NCI-H345 treated with DMSO at 0.1 percent for 48 hours (cell line): ENCODE measurements around the gene AFF1.
"Not testable (repeated sequence)": the region's sequence is repeated elsewhere in the genome, so short reads cannot be mapped to it uniquely, and the experiment has no call there.

Experiments
- DNase-seq: peaks from one replicate; lab custom pipeline; 2025; ENCODE audit not compliant: unreplicated experiment; lab: John Stamatoyannopoulos, UW

The AFF1 gene

DNA sequence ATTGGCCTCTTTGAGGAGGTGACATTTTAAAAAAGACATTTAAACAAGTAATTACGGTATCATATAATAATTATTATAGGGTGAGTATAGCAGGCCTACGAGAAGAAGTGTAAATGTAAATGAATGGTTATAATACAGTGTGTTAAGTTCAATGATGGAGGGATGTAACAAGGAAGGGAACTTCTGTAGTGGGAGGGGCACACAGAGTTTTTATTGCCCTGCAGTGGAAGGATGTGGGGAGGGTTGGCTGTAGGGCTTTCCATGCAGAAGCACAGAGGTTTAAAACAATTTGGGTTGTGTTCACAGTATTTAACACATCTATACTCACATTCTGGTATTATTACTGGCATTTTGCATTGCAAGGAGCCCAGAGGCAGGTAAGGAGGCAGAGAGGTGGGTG lies 41.1 kb downstream of the AFF1 start:
- no peak for DNase-seq

DNA sequence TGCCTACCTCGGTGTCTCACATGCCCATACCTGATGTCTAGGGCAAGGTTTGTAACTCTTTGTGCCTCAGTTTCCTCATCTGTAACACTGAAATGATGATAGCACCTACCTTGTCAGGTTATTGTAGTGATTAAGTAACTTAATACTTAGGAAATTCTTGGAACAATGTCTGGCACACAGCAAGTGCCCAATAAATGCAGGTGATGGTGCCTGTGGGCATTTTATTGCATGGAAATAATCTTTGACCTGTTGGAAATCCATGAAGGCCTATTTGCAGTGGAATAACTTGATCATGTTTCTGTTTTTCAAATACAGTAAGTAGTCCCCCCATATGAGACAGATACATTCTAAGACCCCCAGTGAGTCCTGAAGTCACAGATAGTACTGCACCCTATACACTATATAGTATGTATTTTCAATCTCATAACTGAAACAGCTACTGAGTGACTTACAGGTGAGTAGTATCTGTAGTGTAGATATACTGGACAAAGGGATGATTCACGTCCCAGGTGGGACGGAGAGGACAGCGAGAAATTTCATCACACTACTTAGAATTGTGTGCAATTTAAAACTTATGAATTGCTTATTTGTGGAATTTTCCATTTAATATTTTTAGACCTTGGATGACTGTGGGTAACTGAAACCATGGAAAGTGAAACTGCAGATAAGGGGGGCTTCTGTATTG lies 42.1 kb downstream of the AFF1 start:
- no peak for DNase-seq

DNA sequence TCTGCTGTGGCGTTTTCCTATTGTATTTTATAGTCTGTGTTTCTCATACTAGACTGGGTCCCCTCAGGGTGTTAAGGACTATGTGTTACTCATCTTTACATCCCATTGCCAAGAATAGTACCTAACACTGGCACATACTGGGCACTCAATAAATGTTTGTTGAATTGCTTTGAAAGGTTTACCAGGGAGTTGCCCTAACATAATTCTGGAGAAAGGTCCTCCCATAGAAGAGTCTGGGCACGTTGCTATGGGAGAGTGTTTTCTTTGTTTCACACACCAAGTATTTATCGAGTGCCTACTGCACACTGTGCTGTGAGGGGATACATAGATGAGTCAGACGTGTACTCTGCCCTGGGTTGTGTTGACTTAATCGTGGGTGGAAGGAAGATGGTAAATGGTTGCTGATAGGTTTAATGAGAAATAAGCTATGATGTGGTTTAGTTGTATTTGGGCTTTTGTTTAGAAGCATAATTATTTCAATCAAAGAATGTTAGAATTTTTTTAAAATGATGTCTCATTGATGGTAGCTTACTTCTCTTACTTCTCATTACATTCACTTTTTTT lies 42.9 kb downstream of the AFF1 start:
- peak; percentile 62 for DNase-seq

DNA sequence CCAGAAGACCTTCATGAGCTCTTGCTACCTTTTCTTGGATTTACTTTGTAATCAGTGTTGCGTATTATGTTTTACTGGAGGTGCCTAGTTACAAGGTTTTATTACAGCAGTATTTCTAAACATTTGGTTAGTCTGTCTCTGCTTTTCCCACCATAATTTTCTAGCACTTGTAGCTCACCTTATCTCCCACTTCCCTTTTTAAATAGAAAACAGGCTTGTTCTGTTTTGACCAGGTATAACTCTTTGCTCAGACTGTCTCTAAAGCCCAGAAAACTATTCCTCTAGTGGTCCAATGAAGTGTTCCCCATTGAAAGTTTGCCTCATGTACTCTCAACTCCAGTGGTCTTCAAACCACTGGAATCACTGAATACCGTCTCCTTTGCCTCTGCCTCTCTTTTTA lies 43.9 kb downstream of the AFF1 start:
- DNase-seq: no peak

DNA sequence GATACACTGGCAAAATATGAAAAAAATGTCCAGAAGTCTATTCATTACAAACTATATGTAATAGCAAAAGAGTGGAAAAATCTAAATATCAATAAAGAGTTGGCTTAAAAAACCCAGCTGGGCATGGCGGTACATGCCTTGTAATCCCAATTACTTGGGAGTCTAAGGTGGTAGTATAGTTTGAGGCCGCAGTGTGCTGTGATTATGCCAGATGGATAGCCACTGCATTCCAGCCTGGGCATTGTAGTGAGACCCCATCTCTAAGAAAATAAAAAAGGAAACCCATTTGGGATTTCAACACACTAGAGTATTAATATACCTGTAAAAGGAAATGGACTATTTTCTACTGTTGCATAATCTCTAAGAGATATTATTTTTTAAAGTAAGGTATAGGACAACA lies 45.4 kb downstream of the AFF1 start:
- DNase-seq: no peak

DNA sequence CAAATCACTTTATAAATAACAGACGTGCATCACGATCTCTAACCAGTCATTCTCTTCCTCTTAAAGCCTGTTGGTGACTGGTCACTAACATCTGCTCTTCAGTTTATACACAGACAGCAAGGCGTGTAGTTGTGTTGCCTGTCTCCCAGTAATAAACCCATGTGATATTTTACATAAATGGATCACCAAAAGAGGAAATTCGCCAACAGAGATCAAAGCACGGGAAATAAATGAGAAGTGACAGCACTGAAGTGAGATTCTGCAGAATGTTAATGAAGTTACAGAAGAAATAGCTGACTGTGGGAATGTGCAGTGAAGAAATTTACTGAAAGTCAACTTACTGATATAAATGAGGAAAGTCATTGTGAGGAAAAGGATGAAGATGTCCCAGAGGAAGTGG lies 47.0 kb downstream of the AFF1 start:
- DNase-seq: no peak

DNA sequence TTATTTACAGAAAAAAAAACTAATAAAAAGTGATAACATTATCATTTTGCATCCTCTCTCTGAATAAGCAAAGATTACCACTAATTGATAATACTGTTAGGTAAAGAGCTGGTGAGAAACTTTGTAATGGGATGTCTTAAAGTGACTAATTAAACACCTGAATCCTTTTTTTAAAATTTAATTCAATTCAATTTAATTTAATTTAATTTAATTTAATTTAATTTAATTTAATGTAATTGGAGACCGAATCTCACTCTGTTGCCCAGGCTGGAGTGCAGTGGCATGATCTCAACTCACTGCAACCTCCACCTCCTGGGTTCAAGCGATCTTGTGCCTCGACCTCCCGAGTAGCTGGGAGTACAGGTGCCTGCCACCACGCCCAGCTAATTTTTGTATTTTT lies 51.0 kb downstream of the AFF1 start:
- not testable (repeated sequence) for DNase-seq

DNA sequence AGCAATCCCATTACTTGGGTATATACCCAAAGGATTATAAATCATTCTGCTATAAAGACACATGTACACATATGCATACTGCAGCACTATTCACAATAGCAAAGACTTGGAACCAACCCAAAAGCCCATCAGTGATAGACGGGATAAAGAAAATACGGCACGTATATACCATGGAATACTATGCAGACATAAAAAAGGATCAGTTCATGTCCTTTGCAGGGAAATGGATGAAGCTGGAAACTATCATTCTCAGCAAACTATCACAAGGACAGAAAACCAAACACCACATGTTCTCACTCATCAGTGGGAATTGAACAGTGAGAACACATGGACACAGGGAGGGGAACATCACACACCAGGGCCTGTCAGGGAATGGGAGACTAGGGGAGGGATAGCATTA lies 54.8 kb downstream of the AFF1 start:
- not testable (repeated sequence) for DNase-seq

DNA sequence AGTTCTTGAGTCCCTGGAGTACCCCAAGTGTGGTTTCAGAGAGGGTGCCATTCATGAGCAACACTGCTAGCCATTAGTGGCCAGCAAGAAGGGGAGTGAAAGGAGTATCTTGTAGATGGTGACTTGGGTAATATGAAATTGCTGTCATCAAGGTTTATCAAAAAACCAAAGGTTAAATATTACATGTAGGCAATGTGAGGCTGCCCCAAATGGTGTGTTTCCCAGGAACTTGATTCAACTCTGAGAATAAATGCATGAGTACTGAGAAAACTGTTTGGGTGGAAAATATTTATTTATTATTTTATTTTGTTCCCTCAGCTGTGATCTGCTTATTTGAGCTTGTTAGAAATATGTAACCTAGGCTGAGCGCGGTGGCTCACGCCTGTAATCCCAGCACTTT lies 55.7 kb downstream of the AFF1 start:
- no peak for DNase-seq

DNA sequence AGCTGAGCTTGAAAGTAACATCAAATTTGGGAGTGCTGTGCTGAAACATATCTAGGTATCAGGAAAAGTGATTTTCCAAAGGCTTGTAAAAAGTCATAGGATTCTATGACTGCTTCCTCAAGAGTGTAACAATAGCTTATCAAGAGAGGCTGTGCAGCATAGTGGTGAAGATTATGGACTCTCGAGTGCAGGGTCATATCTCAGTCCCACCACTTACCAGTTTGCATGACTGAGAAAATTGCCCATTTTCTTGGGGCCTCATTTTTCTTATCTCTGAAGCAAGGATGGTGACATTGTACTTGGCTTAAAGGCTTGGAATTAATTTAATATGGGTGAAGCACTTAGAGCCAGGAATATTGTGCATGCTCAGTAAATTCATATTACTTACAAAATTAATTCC lies 57.2 kb downstream of the AFF1 start:
- DNase-seq: no peak

DNA sequence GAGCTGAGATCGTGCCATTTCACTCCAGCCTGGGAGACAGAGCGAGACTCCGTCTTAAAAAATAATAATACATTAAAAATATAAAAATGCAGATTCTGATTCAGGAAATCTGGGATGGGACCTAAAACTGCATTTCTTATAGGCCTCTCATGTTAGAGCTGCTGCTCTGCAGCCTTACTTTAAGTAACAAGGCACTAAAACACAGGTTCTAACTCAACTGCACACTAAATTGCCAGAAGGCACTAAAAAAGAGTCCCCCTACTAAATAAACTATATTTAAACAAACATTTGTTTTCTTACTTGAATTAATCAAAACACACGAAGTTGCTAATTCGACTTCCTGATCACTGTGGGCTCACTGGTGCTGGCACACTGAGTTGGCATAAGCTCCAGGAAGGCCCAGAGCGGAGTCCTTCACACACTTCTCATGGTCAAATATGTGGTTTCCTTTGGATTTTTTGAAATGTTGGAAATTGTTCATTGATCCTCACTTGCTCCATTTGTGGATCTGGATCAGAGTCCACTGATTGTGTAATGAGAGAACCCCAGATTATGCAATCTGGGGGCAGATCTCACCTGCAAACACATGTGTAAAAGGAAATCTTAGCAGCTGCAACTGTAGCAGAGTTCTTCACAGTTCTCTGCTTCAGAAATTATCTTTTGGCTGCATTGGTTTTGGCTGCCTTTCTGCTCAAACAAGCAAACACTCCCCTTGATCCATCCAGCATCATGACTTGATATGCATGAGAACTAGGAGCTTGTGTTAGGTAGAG lies 59.3 kb downstream of the AFF1 start:
- DNase-seq: no peak

DNA sequence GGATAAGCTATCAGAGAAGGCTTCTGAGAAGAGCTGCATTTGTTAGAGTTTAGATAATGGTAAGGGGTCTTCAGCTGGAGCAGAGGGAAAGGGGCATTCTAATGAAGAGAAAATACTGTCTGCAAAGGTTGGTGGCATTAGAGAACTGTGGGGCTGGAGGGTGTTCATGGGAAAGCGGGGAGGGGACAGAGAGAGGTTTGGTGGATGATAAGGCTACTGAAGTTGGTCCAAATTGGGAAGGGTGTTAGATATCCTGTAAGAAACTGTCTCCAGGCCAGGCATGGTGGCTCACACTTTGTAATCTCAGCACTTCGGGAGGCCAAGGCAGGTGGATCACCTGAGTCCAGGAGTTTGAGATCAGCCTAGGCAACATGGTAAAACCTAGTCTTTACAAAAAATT lies 59.9 kb downstream of the AFF1 start:
- DNase-seq: no peak

DNA sequence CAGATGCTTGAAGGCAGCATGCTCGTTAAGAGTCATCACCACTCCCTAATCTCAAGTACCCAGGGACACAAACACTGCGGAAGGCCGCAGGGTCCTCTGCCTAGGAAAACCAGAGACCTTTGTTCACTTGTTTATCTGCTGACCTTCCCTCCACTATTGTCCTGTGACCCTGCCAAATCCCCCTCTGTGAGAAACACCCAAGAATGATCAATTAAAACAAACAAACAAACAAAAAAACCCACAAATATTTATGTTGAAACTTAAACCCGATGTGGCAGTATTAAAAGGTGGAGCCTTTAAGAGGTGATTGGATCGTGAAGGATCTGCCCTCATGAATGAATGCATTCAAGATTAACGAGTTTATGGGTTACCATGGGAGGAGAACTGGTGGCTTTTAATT lies 61.7 kb downstream of the AFF1 start:
- not testable (repeated sequence) for DNase-seq

DNA sequence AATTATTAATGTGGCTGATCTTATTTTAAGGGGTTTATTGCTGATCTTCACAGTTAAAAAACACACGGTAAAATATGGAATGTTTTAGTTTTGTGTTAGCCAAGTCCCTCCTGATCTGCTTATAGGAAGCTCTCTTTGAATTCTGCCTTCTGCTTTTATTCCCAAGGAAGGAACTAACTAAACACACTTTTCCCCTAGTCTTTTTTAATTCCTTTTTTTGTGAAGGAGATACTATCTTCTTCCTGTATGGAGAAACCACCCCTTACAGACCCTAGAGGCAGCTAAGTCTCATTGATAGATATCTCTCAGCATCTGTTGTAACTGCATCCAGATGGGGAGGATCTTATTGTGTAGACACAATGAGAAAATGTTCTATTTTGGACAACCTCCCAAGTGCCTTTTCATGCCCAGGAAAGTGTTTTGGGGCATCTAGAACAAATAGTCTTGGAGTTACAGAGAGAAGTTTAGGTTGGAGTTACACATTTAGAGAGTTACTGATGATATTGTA lies 64.4 kb downstream of the AFF1 start:
- DNase-seq: no peak

DNA sequence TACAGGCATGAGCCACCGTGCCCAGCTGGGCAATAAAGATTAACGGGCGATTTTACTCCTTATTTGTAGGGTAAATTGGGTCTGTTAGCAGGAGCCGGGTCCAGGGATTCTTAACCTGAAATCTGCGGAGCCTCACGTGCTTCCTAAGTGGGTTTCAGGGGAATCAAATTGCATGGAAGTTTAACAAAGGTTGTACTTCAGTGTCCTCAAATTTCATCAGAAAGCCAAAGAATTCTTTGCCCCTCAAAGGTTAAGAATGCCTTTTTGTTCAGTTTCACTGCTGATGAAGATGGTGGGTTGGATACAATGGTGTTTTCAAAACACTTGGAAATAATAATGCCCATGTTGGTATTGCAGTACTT lies 67.9 kb downstream of the AFF1 start:
- DNase-seq: no peak

DNA sequence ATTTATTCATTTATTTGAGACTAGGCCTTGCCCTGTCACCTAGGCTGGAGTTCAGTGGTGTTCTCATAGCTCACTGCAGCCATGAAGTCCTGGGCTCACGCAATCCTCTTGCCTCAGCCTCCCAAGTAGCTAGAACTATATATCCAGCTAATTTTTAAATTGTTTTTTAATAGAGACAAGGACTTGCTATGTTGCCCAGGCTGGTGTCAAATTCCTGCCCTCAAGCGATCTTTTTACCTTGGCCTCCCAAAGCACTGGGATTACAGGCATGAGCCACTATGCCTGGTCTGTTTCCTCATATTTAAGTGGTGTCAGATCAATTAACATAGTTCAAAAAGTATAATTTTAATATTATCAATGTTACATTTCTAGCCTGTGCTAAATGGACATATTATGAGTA lies 68.5 kb downstream of the AFF1 start:
- DNase-seq: no peak

DNA sequence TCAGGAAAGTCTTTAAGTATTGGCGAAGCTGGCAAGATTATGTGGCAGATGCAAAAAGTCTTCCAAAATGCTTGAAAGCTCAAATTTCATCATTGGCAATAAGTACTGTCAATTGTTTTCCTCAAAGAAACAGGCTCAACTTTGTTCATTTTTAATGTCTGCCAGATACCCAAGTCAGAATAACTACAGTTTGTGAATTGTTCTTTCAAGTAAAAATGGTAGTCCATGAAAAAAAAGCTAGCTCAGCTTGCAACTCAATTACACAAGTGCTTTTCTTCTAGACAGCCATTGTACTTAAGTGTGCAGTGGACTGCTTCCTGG lies 70.5 kb downstream of the AFF1 start:
- DNase-seq: no peak

DNA sequence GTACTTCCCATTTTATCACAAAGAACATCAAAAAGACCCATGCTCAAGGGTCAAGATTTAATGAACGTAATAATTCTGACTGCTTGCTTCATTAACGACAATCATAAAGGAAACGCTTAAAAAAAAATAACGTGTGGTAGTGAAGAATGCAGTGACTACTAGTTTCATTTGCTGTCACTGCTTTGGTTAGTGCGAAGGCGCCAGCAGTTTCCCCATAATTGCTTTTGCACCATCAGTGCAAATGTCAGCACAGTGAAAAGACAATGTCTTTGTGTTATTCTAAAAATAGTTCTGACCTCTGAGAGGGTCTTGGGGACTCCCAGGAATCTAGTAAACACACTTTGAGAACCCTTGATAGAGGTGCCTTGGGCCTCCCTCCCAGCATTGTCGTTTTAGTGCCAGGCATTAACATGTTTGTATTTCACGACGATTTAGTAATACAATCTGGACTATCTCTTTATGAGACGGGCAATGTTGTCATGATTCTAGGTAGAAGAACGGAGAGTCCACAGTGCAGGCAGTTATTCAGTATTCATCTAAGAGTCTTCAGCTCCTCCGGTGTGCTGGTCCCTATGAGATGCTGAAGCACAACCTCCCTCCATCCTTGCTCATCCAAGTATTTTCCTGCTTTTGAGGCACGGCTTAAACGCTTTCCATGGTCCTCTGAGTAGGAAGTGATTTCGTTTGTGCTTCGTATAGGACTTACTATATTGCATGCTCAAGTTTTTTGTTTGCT lies 71.0 kb downstream of the AFF1 start:
- DNase-seq: no peak

DNA sequence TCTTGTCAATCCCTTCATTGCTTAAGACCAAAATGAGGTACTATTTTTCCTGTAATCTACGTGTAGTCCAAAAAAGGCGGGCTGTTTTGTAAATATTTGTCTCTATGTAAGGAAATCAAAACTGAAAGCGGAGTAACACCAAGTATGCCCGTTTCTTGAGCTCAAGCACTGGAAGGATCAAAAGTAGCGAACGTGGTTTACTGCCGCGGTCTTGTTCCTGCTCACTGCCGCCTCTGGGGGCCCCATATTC lies 71.5 kb downstream of the AFF1 start:
- no peak for DNase-seq

DNA sequence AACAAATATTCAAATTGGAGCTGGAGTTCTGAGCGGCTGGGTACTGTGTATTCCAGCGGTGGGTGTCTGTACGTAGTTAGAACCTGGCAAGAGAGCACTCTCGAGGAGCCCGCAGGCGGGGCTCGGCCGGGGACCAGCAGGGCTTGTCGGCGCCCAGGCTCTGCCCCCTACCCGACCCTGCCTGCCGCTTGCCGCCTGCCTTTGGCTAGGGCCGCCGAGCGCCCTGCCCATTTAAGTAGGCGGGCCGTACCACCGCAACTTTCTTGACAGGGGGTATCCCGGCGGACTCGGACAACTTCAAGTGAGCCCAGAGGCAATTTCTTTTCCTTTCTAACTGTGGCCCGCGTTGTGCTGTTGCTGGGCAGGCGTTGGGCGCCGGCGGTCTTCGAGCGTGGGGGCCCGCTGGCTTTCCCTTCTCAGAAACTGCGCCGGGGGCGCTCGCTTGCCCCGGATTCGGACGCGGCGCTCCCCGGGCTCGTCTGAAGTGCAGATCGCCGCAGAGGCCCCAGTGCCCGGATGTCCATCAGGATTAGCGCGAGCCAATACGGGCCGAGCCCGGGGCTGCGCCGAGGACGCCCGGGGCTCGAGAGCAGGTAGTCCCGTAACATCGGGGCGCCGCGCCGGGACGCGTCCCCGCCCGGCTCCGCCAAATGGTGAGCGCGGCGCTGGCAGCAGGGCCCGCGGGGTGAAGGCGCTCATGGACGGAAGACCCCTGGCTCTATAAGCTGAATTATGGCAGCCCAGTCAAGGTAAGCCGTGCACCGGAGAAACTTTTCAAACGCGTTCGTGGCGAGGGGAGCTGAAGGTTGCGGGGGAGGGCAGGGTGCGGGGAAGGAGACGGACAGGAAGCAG lies 72.1 kb downstream of the AFF1 start:
- peak; percentile 72 for DNase-seq
